Astrocyte (in vitro differentiated cells and primary cell): Measurements from ENCODE around the gene PLEKHA5.

Source experiments
- EZH2 ChIP-seq: IDR thresholded peaks from 2 replicates; pipeline ENCODE4 v1.6.1; 2012; ENCODE audit warnings: mild to moderate bottlenecking, low read length, inconsistent platforms; ENCODE audit not compliant: insufficient read depth
- TF ChIP-seq, protein P1 (sequence below): IDR thresholded peaks from 2 replicates; pipeline ENCODE4 v1.5.1; 2011; ENCODE audit warnings: low read depth, mild to moderate bottlenecking, inconsistent platforms, low read length, moderate library complexity; ENCODE audit not compliant: insufficient read depth

DNA sequence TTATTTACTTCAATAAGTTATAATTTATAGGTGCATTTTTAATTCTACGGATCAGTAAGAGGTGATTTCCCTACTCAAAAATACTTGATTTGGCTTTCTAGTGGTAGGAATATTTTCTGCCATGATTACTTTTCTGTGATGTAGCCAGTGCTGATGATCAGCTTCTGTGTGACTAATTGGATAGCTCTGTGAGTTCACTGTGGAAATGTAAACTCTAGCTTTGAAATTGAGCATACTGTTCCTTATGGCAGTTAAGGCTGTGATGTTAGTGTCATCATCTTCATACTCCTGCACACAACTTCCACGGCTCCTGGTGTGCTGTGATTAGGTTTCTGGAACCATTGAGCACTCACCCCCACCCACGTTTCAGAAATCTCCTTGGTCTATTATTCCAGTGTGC, 48.2 kb downstream of the PLEKHA5 start:
- TF ChIP-seq, protein P1, sequence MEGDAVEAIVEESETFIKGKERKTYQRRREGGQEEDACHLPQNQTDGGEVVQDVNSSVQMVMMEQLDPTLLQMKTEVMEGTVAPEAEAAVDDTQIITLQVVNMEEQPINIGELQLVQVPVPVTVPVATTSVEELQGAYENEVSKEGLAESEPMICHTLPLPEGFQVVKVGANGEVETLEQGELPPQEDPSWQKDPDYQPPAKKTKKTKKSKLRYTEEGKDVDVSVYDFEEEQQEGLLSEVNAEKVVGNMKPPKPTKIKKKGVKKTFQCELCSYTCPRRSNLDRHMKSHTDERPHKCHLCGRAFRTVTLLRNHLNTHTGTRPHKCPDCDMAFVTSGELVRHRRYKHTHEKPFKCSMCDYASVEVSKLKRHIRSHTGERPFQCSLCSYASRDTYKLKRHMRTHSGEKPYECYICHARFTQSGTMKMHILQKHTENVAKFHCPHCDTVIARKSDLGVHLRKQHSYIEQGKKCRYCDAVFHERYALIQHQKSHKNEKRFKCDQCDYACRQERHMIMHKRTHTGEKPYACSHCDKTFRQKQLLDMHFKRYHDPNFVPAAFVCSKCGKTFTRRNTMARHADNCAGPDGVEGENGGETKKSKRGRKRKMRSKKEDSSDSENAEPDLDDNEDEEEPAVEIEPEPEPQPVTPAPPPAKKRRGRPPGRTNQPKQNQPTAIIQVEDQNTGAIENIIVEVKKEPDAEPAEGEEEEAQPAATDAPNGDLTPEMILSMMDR = no peak
- TF ChIP-seq EZH2 = no peak
